Neural cell (in vitro differentiated cells): ENCODE results near the gene STAT3. TPM values are rescaled to one million over a fixed set of nuclear protein-coding genes. Genes with fewer than 3 reads are reported as not detected.
"Not testable (repeated sequence)": the region's sequence is repeated elsewhere in the genome, so short reads cannot be mapped to it uniquely, and the experiment has no call there.

Experiments used
- H2AFZ ChIP-seq: fragments of 200-600, 300-800 bp; sonication (generic), shearing (Covaris generic); 2 replicates; pipeline ENCODE4 v1.6.0; 2014; ENCODE audit warnings: low read depth, mild to moderate bottlenecking, antibody characterized with exemption, low read length, moderate library complexity
- H3F3A ChIP-seq: fragments of 200-600 bp; shearing (Covaris generic); 2 replicates; pipeline ENCODE4 v1.6.1; 2016; ENCODE audit warnings: mild to moderate bottlenecking, moderate library complexity, mixed read lengths, antibody characterized with exemption, low read length; ENCODE audit not compliant: insufficient read depth, poor library complexity, severe bottlenecking
- H3K27ac ChIP-seq: fragments of 200-600, 300-800 bp; sonication (generic), shearing (Covaris generic); 2 replicates; pipeline ENCODE4 v1.5.1; 2014; ENCODE audit warnings: mild to moderate bottlenecking, low read length, moderate library complexity
- H3K27me3 ChIP-seq: fragments of 300-800, 200-600 bp; sonication (generic), shearing (Covaris generic); 2 replicates; pipeline ENCODE4 v1.6.0; 2014; ENCODE audit warnings: mild to moderate bottlenecking, low read depth, low read length, moderate library complexity; ENCODE audit not compliant: insufficient read depth
- H3K36me3 ChIP-seq: fragments of 300-800, 200-600 bp; sonication (generic), shearing (Covaris generic); 2 replicates; pipeline ENCODE4 v1.5.1; 2014; ENCODE audit warnings: mild to moderate bottlenecking, antibody characterized with exemption, low read length, moderate library complexity; ENCODE audit not compliant: insufficient read depth
- H3K4me2 ChIP-seq: fragments of 300-800, 200-600 bp; sonication (generic), shearing (Covaris generic); 2 replicates; pipeline ENCODE4 v1.6.0; 2014; ENCODE audit warnings: mild to moderate bottlenecking, low read length
- H3K4me3 ChIP-seq: fragments of 300-800, 200-600 bp; sonication (generic), shearing (Covaris generic); 2 replicates; pipeline ENCODE4 v1.5.1; 2014; ENCODE audit warnings: mild to moderate bottlenecking, low read length, moderate library complexity
- H3K79me2 ChIP-seq: fragments of 200-600 bp; shearing (Covaris generic); replicated peaks from 2 replicates; pipeline ENCODE4 v1.6.0; 2014; ENCODE audit warnings: mild to moderate bottlenecking, low read length, moderate library complexity; ENCODE audit not compliant: insufficient read depth
- H3K9ac ChIP-seq: fragments of 300-800, 200-600 bp; sonication (generic), shearing (Covaris generic); 2 replicates; pipeline ENCODE4 v1.6.1; 2016; ENCODE audit warnings: mild to moderate bottlenecking, low read length, mixed read lengths
- H3K9me2 ChIP-seq: fragments of 200-600 bp; shearing (Covaris generic); 2 replicates; pipeline ENCODE4 v1.6.1; 2016; ENCODE audit warnings: mild to moderate bottlenecking, low read length, mixed read lengths; ENCODE audit not compliant: insufficient read depth
- H3K9me3 ChIP-seq: fragments of 200-600, 300-800 bp; sonication (generic), shearing (Covaris generic); 2 replicates; pipeline ENCODE4 v1.6.1; 2016; ENCODE audit warnings: mild to moderate bottlenecking, mixed run types, low read length, moderate library complexity, mixed read lengths
- H4K20me1 ChIP-seq: fragments of 200-600 bp; shearing (Covaris generic); 2 replicates; pipeline ENCODE4 v1.6.1; 2016; ENCODE audit warnings: mild to moderate bottlenecking, mixed run types; ENCODE audit not compliant: insufficient read depth
- EP300 ChIP-seq: fragments of 450-650 bp; conservative IDR thresholded peaks from 2 replicates; pipeline ENCODE4 v1.6.1; 2014; ENCODE audit warnings: antibody characterized with exemption, mild to moderate bottlenecking, moderate library complexity; ENCODE audit not compliant: poor library complexity, severe bottlenecking
- EZH2 ChIP-seq: fragments of 200-600, 300-800 bp; shearing (Covaris generic), sonication (generic); IDR thresholded peaks from 2 replicates; pipeline ENCODE4 v1.6.1; 2014; ENCODE audit warnings: antibody characterized with exemption, low read length, borderline replicate concordance, mild to moderate bottlenecking; ENCODE audit not compliant: insufficient read depth, poor library complexity, severe bottlenecking
- MXI1 ChIP-seq: fragments of 450-650 bp; conservative IDR thresholded peaks from 2 replicates; pipeline ENCODE4 v1.6.1; 2014; ENCODE audit warnings: antibody characterized with exemption, mild to moderate bottlenecking; ENCODE audit not compliant: poor library complexity, severe bottlenecking
- POLR2AphosphoS5 ChIP-seq: IDR thresholded peaks from 2 replicates; pipeline ENCODE4 v1.6.1; 2012
- RAD21 ChIP-seq: fragments of 450-650 bp; conservative IDR thresholded peaks from 2 replicates; pipeline ENCODE4 v1.6.1; 2014; ENCODE audit warnings: antibody characterized with exemption, mild to moderate bottlenecking, moderate library complexity
- SMC3 ChIP-seq: fragments of 450-650 bp; conservative IDR thresholded peaks from 2 replicates; pipeline ENCODE4 v1.6.1; 2014; ENCODE audit warnings: antibody characterized with exemption, mild to moderate bottlenecking, moderate library complexity; ENCODE audit not compliant: poor library complexity
- TAF1 ChIP-seq: IDR thresholded peaks from 2 replicates; pipeline ENCODE4 v1.6.1; 2012; ENCODE audit warnings: low read depth
- polyA plus RNA-seq: library from polyadenylated mRNA; depleted of rRNA; stranded (reverse); fragments of >200 nt; gene quantifications from 2 replicates; pipeline ENCODE4 v1.2.3, GENCODE V29; 2014
- TF ChIP-seq, protein P1 (sequence below): IDR thresholded peaks from 2 replicates; pipeline ENCODE4 v1.6.1; 2012; ENCODE audit warnings: borderline replicate concordance
- TF ChIP-seq, protein P2 (sequence below): fragments of 450-650 bp; IDR thresholded peaks from 2 replicates; pipeline ENCODE4 v1.5.1; 2014; ENCODE audit warnings: antibody characterized with exemption, mild to moderate bottlenecking, moderate library complexity; ENCODE audit not compliant: poor library complexity, severe bottlenecking

Gene STAT3
- polyA plus RNA-seq, 1 donor from 2014 or later = 24.2 TPM

DNA sequence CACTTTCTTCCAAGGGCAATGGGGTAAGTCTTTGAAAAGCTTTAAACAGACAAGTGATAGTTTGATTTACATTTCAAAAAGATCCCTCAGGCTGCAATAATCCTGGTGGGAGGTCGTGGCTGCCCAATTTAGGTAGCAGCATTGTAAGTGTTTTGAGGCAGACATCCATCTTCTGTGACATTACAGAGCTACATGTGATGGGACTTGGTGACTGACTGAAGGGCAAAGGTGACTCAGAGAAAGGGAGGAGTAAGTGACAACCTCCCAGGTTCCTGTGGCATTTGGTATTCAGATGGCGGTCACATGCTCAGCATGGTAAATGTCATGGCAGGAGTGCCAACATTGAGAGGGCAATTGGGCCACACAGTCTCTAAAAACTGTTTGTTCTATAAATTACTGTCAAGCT lies 26.5 kb downstream of the STAT3 start:
- no peak overlapping the region for H3K9ac ChIP-seq
- H3K4me2 ChIP-seq = no peak overlapping the region
- no peak overlapping the region for H2AFZ ChIP-seq
- H3K79me2 ChIP-seq = peaks cover 3% of the 10 kb centered on the region
- no peaks in the 10 kb centered on the region for H3K9me2 ChIP-seq
- no peaks in the 10 kb centered on the region for H3K9me3 ChIP-seq
- H4K20me1 ChIP-seq = no peaks in the 10 kb centered on the region
- H3K4me3 ChIP-seq = no peak overlapping the region
- H3K27me3 ChIP-seq = no peaks in the 10 kb centered on the region
- TF ChIP-seq EP300 = peak; percentile 30
- no peak for TF ChIP-seq RAD21
- no peaks in the 10 kb centered on the region for H3F3A ChIP-seq
- no peaks in the 10 kb centered on the region for H3K36me3 ChIP-seq
- no peak overlapping the region for H3K27ac ChIP-seq

DNA sequence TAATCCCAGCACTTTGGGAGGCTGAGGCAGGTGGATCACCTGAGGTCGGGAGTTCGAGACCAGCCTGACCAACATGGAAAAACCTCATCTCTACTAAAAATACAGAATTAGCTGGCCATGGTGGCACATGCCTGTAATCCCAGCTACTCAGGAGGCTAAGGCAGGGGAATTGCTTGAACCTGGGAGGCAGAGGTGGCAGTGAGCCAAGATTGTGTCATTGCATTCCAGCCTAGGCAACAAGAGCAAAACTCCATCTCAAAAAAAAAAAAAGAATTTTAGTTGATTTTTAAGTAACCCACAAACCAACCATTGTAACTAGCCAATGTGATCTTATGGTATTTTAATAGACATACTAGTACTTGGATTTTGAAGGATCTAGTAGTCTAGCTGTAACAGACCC lies 27.9 kb downstream of the STAT3 start:
- not testable (repeated sequence) for H3K9me2 ChIP-seq, H3K79me2 ChIP-seq, H3K9ac ChIP-seq, H2AFZ ChIP-seq, H3F3A ChIP-seq, H3K4me3 ChIP-seq, H3K9me3 ChIP-seq, H3K36me3 ChIP-seq, H4K20me1 ChIP-seq, H3K27ac ChIP-seq, H3K27me3 ChIP-seq, H3K4me2 ChIP-seq

DNA sequence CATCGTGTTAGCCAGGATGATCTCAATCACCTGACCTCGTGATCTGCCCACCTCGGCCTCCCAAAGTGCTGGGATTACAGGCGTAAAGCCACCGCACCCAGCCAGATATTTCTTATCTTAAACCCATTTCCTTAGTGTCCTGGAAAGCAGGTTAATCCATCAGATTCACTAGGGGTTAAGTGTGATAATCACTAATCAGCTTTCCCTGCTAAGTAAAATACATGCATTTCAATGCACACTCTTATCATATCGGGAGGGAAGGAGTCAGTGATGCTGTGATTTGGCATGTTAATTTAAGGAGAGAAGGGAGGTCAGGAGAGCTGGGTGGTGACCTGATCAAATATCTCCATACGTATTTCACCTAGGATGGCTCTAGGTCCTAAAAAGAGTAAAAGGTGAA lies 29.1 kb downstream of the STAT3 start:
- Histone ChIP-seq H3K9me2 (no peaks in the 10 kb centered on the region), H2AFZ (no peak overlapping the region), H4K20me1 (no peaks in the 10 kb centered on the region), H3K27me3 (no peaks in the 10 kb centered on the region), H3K36me3 (no peaks in the 10 kb centered on the region), H3K4me3 (no peak overlapping the region), H3K27ac (no peak overlapping the region), H3F3A (no peaks in the 10 kb centered on the region), H3K4me2 (no peak overlapping the region), H3K9ac (no peak overlapping the region), H3K79me2 (peaks cover 3% of the 10 kb centered on the region), H3K9me3 (no peaks in the 10 kb centered on the region)
- TF ChIP-seq EP300 (no peak), SMC3 (no peak), TAF1 (no peak), POLR2AphosphoS5 (no peak), EZH2 (no peak), RAD21 (no peak), MXI1 (no peak)
- TF ChIP-seq, protein P1, sequence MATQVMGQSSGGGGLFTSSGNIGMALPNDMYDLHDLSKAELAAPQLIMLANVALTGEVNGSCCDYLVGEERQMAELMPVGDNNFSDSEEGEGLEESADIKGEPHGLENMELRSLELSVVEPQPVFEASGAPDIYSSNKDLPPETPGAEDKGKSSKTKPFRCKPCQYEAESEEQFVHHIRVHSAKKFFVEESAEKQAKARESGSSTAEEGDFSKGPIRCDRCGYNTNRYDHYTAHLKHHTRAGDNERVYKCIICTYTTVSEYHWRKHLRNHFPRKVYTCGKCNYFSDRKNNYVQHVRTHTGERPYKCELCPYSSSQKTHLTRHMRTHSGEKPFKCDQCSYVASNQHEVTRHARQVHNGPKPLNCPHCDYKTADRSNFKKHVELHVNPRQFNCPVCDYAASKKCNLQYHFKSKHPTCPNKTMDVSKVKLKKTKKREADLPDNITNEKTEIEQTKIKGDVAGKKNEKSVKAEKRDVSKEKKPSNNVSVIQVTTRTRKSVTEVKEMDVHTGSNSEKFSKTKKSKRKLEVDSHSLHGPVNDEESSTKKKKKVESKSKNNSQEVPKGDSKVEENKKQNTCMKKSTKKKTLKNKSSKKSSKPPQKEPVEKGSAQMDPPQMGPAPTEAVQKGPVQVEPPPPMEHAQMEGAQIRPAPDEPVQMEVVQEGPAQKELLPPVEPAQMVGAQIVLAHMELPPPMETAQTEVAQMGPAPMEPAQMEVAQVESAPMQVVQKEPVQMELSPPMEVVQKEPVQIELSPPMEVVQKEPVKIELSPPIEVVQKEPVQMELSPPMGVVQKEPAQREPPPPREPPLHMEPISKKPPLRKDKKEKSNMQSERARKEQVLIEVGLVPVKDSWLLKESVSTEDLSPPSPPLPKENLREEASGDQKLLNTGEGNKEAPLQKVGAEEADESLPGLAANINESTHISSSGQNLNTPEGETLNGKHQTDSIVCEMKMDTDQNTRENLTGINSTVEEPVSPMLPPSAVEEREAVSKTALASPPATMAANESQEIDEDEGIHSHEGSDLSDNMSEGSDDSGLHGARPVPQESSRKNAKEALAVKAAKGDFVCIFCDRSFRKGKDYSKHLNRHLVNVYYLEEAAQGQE = no peak
- TF ChIP-seq, protein P2, sequence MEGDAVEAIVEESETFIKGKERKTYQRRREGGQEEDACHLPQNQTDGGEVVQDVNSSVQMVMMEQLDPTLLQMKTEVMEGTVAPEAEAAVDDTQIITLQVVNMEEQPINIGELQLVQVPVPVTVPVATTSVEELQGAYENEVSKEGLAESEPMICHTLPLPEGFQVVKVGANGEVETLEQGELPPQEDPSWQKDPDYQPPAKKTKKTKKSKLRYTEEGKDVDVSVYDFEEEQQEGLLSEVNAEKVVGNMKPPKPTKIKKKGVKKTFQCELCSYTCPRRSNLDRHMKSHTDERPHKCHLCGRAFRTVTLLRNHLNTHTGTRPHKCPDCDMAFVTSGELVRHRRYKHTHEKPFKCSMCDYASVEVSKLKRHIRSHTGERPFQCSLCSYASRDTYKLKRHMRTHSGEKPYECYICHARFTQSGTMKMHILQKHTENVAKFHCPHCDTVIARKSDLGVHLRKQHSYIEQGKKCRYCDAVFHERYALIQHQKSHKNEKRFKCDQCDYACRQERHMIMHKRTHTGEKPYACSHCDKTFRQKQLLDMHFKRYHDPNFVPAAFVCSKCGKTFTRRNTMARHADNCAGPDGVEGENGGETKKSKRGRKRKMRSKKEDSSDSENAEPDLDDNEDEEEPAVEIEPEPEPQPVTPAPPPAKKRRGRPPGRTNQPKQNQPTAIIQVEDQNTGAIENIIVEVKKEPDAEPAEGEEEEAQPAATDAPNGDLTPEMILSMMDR = no peak
